ENCODE data around the gene APPBP2. TPM values are rescaled to one million over a fixed set of nuclear protein-coding genes. Genes with fewer than 3 reads are reported as not detected.
"Not testable (repeated sequence)": the region's sequence is repeated elsewhere in the genome, so short reads cannot be mapped to it uniquely, and the experiment has no call there.

The APPBP2 gene
- total RNA-seq, 1 experiment from 2014 or later: 36.7 TPM

- peak; percentile 76 for DNase-seq (ENCODE audit: low spot score)
Measured at GRCh38 chr17:60435244-60436167, 90.5 kb downstream of the APPBP2 start.

- DNase-seq (ENCODE audit: low spot score): not testable (repeated sequence)
Measured at GRCh38 chr17:60433021-60433997, 92.7 kb downstream of the APPBP2 start.

- DNase-seq (ENCODE audit: low spot score): not testable (repeated sequence)
Measured at GRCh38 chr17:60430561-60430960, 95.5 kb downstream of the APPBP2 start.

GRCh38 chr17:60428491-60428890, 97.6 kb downstream of the APPBP2 start:
- not testable (repeated sequence) for DNase-seq (ENCODE audit: low spot score)

GRCh38 chr17:60426596-60426995, 99.4 kb downstream of the APPBP2 start:
- no peak for DNase-seq (ENCODE audit: low spot score)

GRCh38 chr17:60425626-60426025, 100.4 kb downstream of the APPBP2 start:
- DNase-seq (ENCODE audit: low spot score): no peak

- no peak for DNase-seq (ENCODE audit: low spot score)
Measured at GRCh38 chr17:60423865-60424264, 102.2 kb downstream of the APPBP2 start.

- DNase-seq (ENCODE audit: low spot score): no peak
Measured at GRCh38 chr17:60422162-60422665, 103.8 kb downstream of the APPBP2 start, which contains the start of gene CHCT1. CHCT1 (plus strand) TSS chr17:60422489; CDS start chr17:60422593, 104 bp downstream.

- no peak for DNase-seq (ENCODE audit: low spot score)
Measured at GRCh38 chr17:60421273-60422161, 104.5 kb downstream of the APPBP2 start.

- not testable (repeated sequence) for DNase-seq (ENCODE audit: low spot score)
Measured at GRCh38 chr17:60419875-60420274, 106.2 kb downstream of the APPBP2 start.

- not testable (repeated sequence) for DNase-seq (ENCODE audit: low spot score)
Measured at GRCh38 chr17:60419003-60419402, 107.0 kb downstream of the APPBP2 start.

- DNase-seq (ENCODE audit: low spot score): no peak
Measured at GRCh38 chr17:60416368-60416925, 109.6 kb downstream of the APPBP2 start.

GRCh38 chr17:60415146-60415545, 110.9 kb downstream of the APPBP2 start:
- no peak for DNase-seq (ENCODE audit: low spot score)

- no peak for DNase-seq (ENCODE audit: low spot score)
Measured at GRCh38 chr17:60412701-60413100, 113.3 kb downstream of the APPBP2 start.

GRCh38 chr17:60410001-60410400, 116.0 kb downstream of the APPBP2 start:
- no peak for DNase-seq (ENCODE audit: low spot score)

GRCh38 chr17:60406887-60407286, 119.2 kb downstream of the APPBP2 start:
- no peak for DNase-seq (ENCODE audit: low spot score)

- no peak for DNase-seq (ENCODE audit: low spot score)
Measured at GRCh38 chr17:60403962-60404361, 122.1 kb downstream of the APPBP2 start.

- no peak for DNase-seq (ENCODE audit: low spot score)
Measured at GRCh38 chr17:60403523-60403810, 122.6 kb downstream of the APPBP2 start.

GRCh38 chr17:60401819-60402218, 124.2 kb downstream of the APPBP2 start:
- no peak for DNase-seq (ENCODE audit: low spot score)

- DNase-seq (ENCODE audit: low spot score): no peak
Measured at GRCh38 chr17:60398227-60398959, 127.6 kb downstream of the APPBP2 start.

Data from A172 (cell line).